H1 (cell line): Measurements from ENCODE around the gene TFDP1. TPM values are rescaled to one million over a fixed set of nuclear protein-coding genes. Genes with fewer than 3 reads are reported as not detected.

Source experiments
- BACH1 ChIP-seq: IDR thresholded peaks from 2 replicates; pipeline ENCODE4 v1.6.1; 2012; ENCODE audit warnings: low read length, improper control_type of control experiment
- BCL11A ChIP-seq, 2 experiments: IDR thresholded peaks; one replicate each; pipeline ENCODE4 v1.6.1; 2011; ENCODE audit warnings: low read depth in 2 of 2, low read length in 2 of 2, mild to moderate bottlenecking in 2 of 2
- CTBP2 ChIP-seq: IDR thresholded peaks from 2 replicates; pipeline ENCODE4 v1.7.0; 2011; ENCODE audit warnings: borderline replicate concordance, mild to moderate bottlenecking, moderate library complexity, mixed read lengths, low read length; ENCODE audit not compliant: insufficient read depth, insufficient read length
- CTCF ChIP-seq, 3 experiments: IDR thresholded peaks; 1 replicate in 2 of 3; 2 replicates in 1 of 3; pipeline versions ENCODE4 v1.5.1 to v1.6.1; 2011; ENCODE audit warnings: low read length in 3 of 3, mild to moderate bottlenecking in 3 of 3, inconsistent platforms in 2 of 3, low read depth in 1 of 3, moderate library complexity in 1 of 3; ENCODE audit not compliant: insufficient read depth in 1 of 3; ENCODE audit errors: control extremely low read depth in 1 of 3
- EGR1 ChIP-seq: IDR thresholded peaks from 2 replicates; pipeline ENCODE4 v1.6.1; 2011; ENCODE audit warnings: low read depth, low read length, borderline replicate concordance
- KDM1A ChIP-seq: fragments of 200-600, 300-600 bp; sonication (generic); IDR thresholded peaks from 2 replicates; pipeline ENCODE4 v1.7.1; 2016; ENCODE audit warnings: mild to moderate bottlenecking, low read length, borderline replicate concordance
- POLR2AphosphoS5 ChIP-seq: IDR thresholded peaks from 2 replicates; pipeline ENCODE4 v1.6.1; 2011; ENCODE audit warnings: low read depth, low read length
- RBBP5 ChIP-seq: IDR thresholded peaks from 2 replicates; pipeline ENCODE4 v1.7.1; 2012; ENCODE audit warnings: low read depth, mild to moderate bottlenecking, inconsistent platforms, low read length, moderate library complexity, borderline replicate concordance
- SIRT6 ChIP-seq: IDR thresholded peaks from one replicate; pipeline ENCODE4 v1.7.1; 2012; ENCODE audit warnings: low read length, inconsistent platforms
- polyA plus RNA-seq, 7 experiments: library from polyadenylated mRNA; depleted of rRNA in 3 of 7; stranded (reverse) in 5 of 7; unstranded in 2 of 7; fragments of >200 nt in 5 of 7; fragments of 200-250 nt in 2 of 7; gene quantifications; 1 replicate in 5 of 7; 2 replicates in 1 of 7; 4 replicates in 1 of 7; pipeline versions ENCODE4 v1.2.1 to v1.2.3, GENCODE V29; 2011 to 2013; ENCODE audit warnings: missing spikeins in 2 of 7, mixed read lengths in 2 of 7
- total RNA-seq: library from RNA; stranded (reverse); fragmentation: NEBNext Ultra II Directional; extraction: Animal tissue kit (Norgen Biotek cat#: 25700); gene quantifications from 2 replicates; pipeline ENCODE4 v1.2.1, GENCODE V29; 2021
- TF ChIP-seq, protein P1 (sequence below): fragments of 300-600 bp; sonication (generic); IDR thresholded peaks from 2 replicates; pipeline ENCODE4 v1.7.1; 2012; ENCODE audit warnings: low read length, moderate library complexity, mild to moderate bottlenecking, inconsistent platforms; ENCODE audit not compliant: insufficient replicate concordance

The TFDP1 gene
- total and polyA plus RNA-seq, 2 of the 8 experiments (the other 6 are each of a cell fraction or from before 2014, with no cell fraction given): 43.6 to 81.9 TPM

DNA sequence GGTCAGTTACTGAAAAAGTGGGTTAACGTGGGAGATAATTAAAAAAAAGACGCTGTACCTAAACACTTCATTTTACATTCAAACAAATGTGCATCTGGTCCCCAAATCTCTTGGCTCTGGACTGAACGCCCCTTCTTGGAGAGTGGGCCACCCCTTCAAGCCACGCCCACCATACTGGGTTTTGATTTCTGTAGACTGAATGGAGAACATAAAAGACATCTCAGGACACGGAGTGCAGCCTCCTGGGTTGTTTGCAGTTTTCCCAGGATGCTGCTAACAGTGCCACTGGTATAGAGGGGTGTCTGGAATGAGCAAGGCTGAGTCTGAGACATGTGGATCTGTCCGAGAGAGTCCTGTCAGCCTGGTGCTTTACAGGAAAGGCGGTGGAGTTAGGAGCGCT is 10.6 kb downstream of the TFDP1 start (continued):
- TF ChIP-seq, protein P1, sequence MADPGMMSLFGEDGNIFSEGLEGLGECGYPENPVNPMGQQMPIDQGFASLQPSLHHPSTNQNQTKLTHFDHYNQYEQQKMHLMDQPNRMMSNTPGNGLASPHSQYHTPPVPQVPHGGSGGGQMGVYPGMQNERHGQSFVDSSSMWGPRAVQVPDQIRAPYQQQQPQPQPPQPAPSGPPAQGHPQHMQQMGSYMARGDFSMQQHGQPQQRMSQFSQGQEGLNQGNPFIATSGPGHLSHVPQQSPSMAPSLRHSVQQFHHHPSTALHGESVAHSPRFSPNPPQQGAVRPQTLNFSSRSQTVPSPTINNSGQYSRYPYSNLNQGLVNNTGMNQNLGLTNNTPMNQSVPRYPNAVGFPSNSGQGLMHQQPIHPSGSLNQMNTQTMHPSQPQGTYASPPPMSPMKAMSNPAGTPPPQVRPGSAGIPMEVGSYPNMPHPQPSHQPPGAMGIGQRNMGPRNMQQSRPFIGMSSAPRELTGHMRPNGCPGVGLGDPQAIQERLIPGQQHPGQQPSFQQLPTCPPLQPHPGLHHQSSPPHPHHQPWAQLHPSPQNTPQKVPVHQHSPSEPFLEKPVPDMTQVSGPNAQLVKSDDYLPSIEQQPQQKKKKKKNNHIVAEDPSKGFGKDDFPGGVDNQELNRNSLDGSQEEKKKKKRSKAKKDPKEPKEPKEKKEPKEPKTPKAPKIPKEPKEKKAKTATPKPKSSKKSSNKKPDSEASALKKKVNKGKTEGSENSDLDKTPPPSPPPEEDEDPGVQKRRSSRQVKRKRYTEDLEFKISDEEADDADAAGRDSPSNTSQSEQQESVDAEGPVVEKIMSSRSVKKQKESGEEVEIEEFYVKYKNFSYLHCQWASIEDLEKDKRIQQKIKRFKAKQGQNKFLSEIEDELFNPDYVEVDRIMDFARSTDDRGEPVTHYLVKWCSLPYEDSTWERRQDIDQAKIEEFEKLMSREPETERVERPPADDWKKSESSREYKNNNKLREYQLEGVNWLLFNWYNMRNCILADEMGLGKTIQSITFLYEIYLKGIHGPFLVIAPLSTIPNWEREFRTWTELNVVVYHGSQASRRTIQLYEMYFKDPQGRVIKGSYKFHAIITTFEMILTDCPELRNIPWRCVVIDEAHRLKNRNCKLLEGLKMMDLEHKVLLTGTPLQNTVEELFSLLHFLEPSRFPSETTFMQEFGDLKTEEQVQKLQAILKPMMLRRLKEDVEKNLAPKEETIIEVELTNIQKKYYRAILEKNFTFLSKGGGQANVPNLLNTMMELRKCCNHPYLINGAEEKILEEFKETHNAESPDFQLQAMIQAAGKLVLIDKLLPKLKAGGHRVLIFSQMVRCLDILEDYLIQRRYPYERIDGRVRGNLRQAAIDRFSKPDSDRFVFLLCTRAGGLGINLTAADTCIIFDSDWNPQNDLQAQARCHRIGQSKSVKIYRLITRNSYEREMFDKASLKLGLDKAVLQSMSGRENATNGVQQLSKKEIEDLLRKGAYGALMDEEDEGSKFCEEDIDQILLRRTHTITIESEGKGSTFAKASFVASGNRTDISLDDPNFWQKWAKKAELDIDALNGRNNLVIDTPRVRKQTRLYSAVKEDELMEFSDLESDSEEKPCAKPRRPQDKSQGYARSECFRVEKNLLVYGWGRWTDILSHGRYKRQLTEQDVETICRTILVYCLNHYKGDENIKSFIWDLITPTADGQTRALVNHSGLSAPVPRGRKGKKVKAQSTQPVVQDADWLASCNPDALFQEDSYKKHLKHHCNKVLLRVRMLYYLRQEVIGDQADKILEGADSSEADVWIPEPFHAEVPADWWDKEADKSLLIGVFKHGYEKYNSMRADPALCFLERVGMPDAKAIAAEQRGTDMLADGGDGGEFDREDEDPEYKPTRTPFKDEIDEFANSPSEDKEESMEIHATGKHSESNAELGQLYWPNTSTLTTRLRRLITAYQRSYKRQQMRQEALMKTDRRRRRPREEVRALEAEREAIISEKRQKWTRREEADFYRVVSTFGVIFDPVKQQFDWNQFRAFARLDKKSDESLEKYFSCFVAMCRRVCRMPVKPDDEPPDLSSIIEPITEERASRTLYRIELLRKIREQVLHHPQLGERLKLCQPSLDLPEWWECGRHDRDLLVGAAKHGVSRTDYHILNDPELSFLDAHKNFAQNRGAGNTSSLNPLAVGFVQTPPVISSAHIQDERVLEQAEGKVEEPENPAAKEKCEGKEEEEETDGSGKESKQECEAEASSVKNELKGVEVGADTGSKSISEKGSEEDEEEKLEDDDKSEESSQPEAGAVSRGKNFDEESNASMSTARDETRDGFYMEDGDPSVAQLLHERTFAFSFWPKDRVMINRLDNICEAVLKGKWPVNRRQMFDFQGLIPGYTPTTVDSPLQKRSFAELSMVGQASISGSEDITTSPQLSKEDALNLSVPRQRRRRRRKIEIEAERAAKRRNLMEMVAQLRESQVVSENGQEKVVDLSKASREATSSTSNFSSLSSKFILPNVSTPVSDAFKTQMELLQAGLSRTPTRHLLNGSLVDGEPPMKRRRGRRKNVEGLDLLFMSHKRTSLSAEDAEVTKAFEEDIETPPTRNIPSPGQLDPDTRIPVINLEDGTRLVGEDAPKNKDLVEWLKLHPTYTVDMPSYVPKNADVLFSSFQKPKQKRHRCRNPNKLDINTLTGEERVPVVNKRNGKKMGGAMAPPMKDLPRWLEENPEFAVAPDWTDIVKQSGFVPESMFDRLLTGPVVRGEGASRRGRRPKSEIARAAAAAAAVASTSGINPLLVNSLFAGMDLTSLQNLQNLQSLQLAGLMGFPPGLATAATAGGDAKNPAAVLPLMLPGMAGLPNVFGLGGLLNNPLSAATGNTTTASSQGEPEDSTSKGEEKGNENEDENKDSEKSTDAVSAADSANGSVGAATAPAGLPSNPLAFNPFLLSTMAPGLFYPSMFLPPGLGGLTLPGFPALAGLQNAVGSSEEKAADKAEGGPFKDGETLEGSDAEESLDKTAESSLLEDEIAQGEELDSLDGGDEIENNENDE: no peak
- TF ChIP-seq BCL11A (IDR thresholded peaks at IDR 0.05; ENCODE audit: low read depth in 2 of 2, low read length in 2 of 2) (no peak), RBBP5 (no peak), SIRT6 (no peak), CTCF (IDR thresholded peaks at IDR 0.05; ENCODE audit: control extremely low read depth in 1 of 3, insufficient read depth in 1 of 3, low read depth in 1 of 3, low read length in 3 of 3) (no peak), BACH1 (no peak), EGR1 (no peak), KDM1A (no peak), CTBP2 (no peak), POLR2AphosphoS5 (no peak)
